VCaP (cell line): ENCODE results near the gene CYB561D2.
A peak's percentile ranks its signal among the peaks of the same experiment; 100 is the strongest.

Source experiments
- H3K27ac ChIP-seq: fragments of 450-650 bp; 2 replicates; pipeline ENCODE4 v1.5.1; 2017
- TF ChIP-seq, protein P1 (sequence below): fragments of 450-650 bp; conservative IDR thresholded peaks from 2 replicates; pipeline ENCODE4 v1.5.1; 2017; ENCODE audit warnings: mild to moderate bottlenecking, moderate library complexity

The CYB561D2 gene

GRCh38 chr3:50316657-50317242, 33.9 kb upstream of the CYB561D2 start:
- no peak overlapping the region for H3K27ac ChIP-seq
- TF ChIP-seq, protein P1, sequence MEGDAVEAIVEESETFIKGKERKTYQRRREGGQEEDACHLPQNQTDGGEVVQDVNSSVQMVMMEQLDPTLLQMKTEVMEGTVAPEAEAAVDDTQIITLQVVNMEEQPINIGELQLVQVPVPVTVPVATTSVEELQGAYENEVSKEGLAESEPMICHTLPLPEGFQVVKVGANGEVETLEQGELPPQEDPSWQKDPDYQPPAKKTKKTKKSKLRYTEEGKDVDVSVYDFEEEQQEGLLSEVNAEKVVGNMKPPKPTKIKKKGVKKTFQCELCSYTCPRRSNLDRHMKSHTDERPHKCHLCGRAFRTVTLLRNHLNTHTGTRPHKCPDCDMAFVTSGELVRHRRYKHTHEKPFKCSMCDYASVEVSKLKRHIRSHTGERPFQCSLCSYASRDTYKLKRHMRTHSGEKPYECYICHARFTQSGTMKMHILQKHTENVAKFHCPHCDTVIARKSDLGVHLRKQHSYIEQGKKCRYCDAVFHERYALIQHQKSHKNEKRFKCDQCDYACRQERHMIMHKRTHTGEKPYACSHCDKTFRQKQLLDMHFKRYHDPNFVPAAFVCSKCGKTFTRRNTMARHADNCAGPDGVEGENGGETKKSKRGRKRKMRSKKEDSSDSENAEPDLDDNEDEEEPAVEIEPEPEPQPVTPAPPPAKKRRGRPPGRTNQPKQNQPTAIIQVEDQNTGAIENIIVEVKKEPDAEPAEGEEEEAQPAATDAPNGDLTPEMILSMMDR = no peak

DNA sequence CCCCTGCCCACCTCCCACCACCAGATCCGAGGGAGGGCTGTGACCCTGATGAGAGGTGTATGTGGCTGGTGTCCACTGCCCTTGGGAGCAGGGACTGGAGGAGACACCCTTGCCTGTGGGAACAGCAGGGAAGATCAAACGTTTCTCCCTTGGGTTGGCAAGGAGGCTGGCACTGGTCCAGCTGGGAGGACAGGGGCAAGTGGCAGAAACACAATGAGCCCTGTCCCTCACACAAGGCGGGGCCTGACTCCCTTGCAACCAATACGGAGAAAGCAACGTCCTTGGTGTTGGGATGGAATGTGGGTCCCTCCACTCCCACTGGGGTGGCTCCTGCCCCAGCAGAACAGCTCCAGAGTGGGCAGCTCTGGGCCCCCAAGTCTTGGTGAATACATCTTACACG, 33.4 kb upstream of the CYB561D2 start:
- TF ChIP-seq, protein P1 = no peak
- H3K27ac ChIP-seq = no peak overlapping the region

GRCh38 chr3:50318163-50318562, 32.5 kb upstream of the CYB561D2 start:
- TF ChIP-seq, protein P1 = no peak
- H3K27ac ChIP-seq = no peak overlapping the region; the same call in 1 of the 2 replicates

GRCh38 chr3:50318615-50319014, 32.0 kb upstream of the CYB561D2 start:
- TF ChIP-seq, protein P1 = no peak
- H3K27ac ChIP-seq = peak overlapping the region; percentile 97; the same call in 1 of the 2 replicates

- TF ChIP-seq, protein P1 = no peak
- peak overlapping the region; percentile 97 for H3K27ac ChIP-seq
Observed at GRCh38 chr3:50319181-50319893, 31.3 kb upstream of the CYB561D2 start.

GRCh38 chr3:50319894-50320625, 30.6 kb upstream of the CYB561D2 start:
- H3K27ac ChIP-seq = peak overlapping the region; percentile 97
- TF ChIP-seq, protein P1 = 0 out of 2 replicates have a peak, but pooled peaks have one; percentile 8

- peak overlapping the region; percentile 97 for H3K27ac ChIP-seq
- TF ChIP-seq, protein P1 = no peak
Observed at GRCh38 chr3:50320853-50321335, 29.8 kb upstream of the CYB561D2 start.
